ENCODE measurements around the gene PLA2G2F.
"Not testable (repeated sequence)": the region's sequence is repeated elsewhere in the genome, so short reads cannot be mapped to it uniquely, and the experiment has no call there.

The PLA2G2F gene

GRCh38 chr1:20115479-20115878 is 23.6 kb upstream of the PLA2G2F start:
- no peak for DNase-seq

- DNase-seq: no peak
These were observed 23.2 kb upstream of the PLA2G2F start for GRCh38 chr1:20115916-20116315.

- DNase-seq: no peak
These were observed 21.9 kb upstream of the PLA2G2F start for GRCh38 chr1:20117236-20117635.

GRCh38 chr1:20119347-20119746 is 19.8 kb upstream of the PLA2G2F start, which contains the start of gene PLA2G2D:
TSS of gene PLA2G2D (minus strand) at chr1:20119536. CDS start at chr1:20119498, 38 bp downstream.
- DNase-seq: no peak

- no peak for DNase-seq
These were observed 18.3 kb upstream of the PLA2G2F start for GRCh38 chr1:20120796-20121195.

DNA sequence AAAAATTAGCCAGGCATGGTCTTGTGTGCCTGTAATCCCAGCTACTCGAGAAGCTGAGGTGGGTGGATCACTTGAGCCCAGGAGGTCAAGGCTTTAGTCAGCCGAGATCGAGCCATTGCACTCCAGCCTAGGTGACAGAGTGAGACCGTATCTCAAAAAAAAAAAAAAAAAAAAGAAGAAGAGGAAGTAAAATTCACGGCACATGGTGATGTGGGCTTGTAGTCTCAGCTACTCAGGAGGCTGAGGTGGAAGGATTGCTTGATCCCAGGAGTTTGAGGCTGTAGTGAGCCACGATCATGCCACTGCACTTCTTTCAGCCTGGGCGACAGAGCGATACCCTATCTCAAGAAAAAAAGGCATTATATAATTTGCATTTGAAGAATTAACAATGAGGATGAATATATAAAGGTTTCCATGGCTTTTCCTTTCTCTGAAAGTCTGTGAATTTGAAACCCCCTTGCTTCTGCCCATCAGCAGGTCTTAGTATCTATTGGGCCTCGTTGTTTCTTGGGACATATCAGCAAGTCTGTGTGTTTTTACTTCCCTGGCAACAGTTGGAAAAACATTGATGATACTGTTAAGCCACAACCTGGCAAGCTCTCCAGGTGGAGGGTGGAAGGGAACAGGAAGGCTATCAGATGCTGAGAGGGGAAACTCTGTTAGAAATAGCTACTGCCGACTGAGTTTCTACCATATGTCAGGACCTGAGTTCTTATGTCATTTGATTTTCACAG is 15.2 kb upstream of the PLA2G2F start:
- DNase-seq: no peak

- no peak for DNase-seq
These were observed 14.6 kb upstream of the PLA2G2F start for GRCh38 chr1:20124456-20125057.

- no peak for DNase-seq
These were observed 14.0 kb upstream of the PLA2G2F start for GRCh38 chr1:20125100-20125499.

- no peak for DNase-seq
These were observed 12.9 kb upstream of the PLA2G2F start for GRCh38 chr1:20126041-20126805.

- no peak for DNase-seq
These were observed 12.2 kb upstream of the PLA2G2F start for GRCh38 chr1:20126806-20127440.

DNA sequence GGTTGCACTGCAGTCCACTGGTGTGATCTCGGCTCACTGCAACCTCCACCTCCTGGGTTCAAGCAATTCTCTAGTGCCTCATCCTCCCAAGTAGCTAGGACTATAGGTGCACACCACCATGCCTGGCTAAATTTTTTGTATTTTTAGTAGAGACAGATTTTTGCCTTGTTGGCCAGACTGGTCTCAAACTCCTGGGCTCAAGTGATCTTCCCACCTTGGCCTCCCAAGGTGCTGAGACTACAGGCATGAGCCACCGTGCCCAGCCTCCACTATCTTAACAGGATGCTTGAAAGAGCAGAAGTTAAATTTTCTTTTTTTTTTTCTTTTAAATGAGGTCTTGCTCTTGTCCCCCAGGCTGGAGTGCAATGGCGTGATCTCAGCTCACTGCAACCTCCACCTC is 8.6 kb upstream of the PLA2G2F start:
- not testable (repeated sequence) for DNase-seq

- DNase-seq: no peak
These were observed 4.1 kb upstream of the PLA2G2F start for GRCh38 chr1:20134995-20135394.

- no peak for DNase-seq
These were observed 2.9 kb upstream of the PLA2G2F start for GRCh38 chr1:20136249-20136648.

DNA sequence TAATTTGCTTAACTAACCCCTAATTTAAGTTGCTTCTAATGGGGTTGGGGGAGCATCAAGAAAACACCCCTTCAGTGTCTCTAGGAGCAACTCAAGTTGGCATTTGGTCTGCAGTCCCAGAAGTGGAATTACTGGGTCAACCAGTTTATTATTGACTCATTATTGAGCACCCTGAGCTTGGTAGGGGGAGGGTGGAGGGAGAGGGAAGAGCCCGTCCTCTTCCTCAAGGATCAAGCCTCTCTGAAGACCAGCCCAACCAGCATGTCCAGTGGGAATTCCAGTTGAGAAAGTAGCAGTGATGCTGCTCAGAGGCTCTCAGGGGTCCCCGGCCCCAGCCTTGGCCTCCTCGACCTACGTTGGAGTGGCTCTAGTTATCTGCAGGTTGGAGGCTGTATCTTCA is 2.1 kb upstream of the PLA2G2F start:
- no peak for DNase-seq

DNA sequence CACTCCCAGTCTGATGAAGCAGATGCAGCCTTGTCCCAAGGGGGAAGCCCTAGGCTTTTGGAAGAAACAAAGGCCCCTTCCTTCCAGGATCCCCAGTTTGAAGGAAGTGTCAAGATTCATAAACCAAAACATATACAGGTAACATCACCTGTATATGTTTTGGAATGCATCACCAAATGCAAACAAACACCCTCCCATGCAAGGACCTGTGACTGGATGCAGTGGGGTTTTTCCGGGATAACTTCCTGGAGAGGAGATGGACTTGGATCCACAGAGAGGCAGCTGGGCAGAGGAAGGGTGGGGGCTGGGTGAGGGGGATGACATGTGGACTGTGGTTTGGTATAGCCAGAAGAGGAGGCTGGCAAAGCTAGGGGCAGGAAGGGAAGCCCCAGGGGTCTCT is 1.5 kb upstream of the PLA2G2F start:
- no peak for DNase-seq

DNA sequence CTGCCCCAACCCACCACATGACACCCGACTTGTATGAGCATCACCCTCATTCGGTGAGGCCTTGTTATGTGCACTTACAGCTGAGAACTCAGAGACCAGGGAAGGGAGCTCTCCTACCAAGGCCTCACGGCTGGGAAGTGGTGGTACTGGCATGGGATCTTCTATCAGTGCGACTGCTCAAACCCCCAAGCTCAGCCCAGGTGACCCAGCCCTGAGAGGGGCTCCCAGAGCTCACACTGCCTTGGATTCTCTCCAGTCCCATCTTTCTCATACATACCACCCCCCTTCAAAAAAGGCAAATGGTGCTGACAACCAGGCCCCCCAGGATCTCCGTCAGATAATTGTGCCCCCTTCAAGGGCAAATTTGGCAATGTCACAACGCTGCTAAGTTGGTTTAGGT is 777 bp upstream of the PLA2G2F start:
- DNase-seq: no peak

GRCh38 chr1:20139776-20140612 is 871 bp downstream of the PLA2G2F start:
- DNase-seq: no peak

GRCh38 chr1:20141001-20141400 is 1.9 kb downstream of the PLA2G2F start:
- no peak for DNase-seq

GRCh38 chr1:20141466-20141865 is 2.3 kb downstream of the PLA2G2F start:
- no peak for DNase-seq

GRCh38 chr1:20142001-20142710 is 3.0 kb downstream of the PLA2G2F start:
- DNase-seq: no peak

DNA sequence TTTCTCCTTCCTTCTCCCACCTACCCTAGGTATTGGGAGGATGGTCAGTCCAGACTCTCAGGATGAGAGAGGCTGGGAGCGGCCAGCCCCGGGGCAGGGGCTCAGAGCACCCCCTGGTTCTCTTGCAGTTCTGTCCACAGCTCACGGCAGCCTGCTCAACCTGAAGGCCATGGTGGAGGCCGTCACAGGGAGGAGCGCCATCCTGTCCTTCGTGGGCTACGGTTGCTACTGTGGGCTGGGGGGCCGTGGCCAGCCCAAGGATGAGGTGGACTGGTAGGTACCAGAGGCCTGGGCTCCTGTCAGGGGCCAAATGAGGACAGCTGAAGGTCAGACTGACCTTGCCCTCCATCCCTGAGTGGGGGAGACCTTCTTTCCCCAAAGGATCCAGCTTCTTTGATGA is 4.2 kb downstream of the PLA2G2F start:
- DNase-seq: no peak

Data from CD4-positive, alpha-beta T cell treated with Interleukin-6 for 4 hours (primary cell).